ENCODE measurements around the gene EIF2AK2.

The EIF2AK2 gene

DNA sequence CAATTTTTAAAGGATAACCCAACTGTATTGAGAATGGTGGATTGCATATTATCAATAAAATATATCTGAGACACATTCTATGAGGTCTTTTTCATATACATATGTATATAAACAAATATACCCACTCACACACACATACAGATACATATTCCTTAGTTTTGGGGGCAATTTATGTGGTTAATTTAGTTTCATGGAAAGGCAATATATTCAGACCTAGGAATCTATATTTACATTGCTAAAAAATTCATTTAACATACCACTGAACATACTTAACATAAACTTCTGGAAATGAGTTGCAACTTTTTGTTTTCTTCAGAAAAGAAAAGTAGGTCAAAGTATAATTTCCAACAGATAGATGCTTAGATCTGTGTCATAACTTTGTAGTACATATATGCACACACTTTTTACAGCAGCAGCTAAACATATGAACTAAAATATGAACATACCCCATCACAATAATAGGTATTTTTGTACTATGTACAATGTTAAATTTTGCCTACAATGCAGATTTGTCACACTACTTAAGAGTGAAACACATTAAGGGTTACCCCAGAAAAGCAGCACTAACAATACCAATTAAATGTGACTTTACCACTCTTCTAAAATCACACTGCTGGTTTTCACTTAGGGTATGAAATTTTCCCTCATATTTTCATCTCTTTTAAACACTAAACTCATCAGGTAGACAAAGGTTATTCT, 95.6 kb downstream of the EIF2AK2 start:
- Histone ChIP-seq H3K27me3 (replicated peaks; ENCODE audit: insufficient read depth, low read length) (no peaks in the 10 kb centered on the region), H2AFZ (ENCODE audit: low read length) (no peak overlapping the region), H3K36me3 (replicated peaks; ENCODE audit: insufficient read depth, low read length) (peaks cover 17% of the 10 kb centered on the region; the same call in 1 of the 2 replicates), H3K4me2 (ENCODE audit: low read depth, low read length) (no peak overlapping the region), H3K9me2 (replicated peaks; ENCODE audit: insufficient read depth, low read length) (no peaks in the 10 kb centered on the region), H3K9ac (ENCODE audit: low read length) (no peak overlapping the region), H3K79me2 (ENCODE audit: low read length) (no peaks in the 10 kb centered on the region), H3K27ac (ENCODE audit: low read length) (no peak overlapping the region), H3K4me3 (ENCODE audit: low read length) (no peak overlapping the region), H3K4me1 (ENCODE audit: low read length) (no peaks in the 10 kb centered on the region), H3K9me3 (replicated peaks; ENCODE audit: insufficient read depth, low read length) (no peaks in the 10 kb centered on the region), H3F3A (ENCODE audit: insufficient read depth, low read length) (no peaks in the 10 kb centered on the region), H4K20me1 (ENCODE audit: insufficient read depth, low read length) (no peaks in the 10 kb centered on the region)
- no peak for DNase-seq
- TF ChIP-seq, protein P1, sequence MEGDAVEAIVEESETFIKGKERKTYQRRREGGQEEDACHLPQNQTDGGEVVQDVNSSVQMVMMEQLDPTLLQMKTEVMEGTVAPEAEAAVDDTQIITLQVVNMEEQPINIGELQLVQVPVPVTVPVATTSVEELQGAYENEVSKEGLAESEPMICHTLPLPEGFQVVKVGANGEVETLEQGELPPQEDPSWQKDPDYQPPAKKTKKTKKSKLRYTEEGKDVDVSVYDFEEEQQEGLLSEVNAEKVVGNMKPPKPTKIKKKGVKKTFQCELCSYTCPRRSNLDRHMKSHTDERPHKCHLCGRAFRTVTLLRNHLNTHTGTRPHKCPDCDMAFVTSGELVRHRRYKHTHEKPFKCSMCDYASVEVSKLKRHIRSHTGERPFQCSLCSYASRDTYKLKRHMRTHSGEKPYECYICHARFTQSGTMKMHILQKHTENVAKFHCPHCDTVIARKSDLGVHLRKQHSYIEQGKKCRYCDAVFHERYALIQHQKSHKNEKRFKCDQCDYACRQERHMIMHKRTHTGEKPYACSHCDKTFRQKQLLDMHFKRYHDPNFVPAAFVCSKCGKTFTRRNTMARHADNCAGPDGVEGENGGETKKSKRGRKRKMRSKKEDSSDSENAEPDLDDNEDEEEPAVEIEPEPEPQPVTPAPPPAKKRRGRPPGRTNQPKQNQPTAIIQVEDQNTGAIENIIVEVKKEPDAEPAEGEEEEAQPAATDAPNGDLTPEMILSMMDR (IDR thresholded peaks at IDR 0.05; ENCODE audit: low read length): no peak
- no peak for TF ChIP-seq EZH2phosphoT487 (IDR thresholded peaks at IDR 0.05; ENCODE audit: low read length)
- no peak for TF ChIP-seq EZH2 (optimal IDR thresholded peaks at IDR 0.05; ENCODE audit: low read depth, low read length)

DNA sequence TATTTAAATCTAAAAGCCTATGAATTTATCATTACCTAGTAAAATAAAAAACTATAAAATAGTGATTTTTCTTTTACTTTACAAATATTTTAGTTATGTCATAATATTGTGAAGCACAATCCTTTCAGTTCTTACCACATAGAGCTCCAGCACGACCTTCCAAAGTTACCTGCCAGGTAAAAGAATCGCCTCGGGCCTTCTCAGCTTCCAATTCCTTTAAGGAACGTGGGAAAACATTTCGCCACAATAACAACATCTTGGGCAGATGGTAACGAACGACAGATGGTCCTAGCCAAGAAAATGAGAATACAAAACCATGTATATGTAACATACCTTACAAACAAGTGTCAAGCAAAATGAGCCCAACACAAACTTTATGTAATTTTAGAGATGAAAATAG, 96.3 kb downstream of the EIF2AK2 start:
- Histone ChIP-seq H3K36me3 (replicated peaks; ENCODE audit: insufficient read depth, low read length) (peaks cover 17% of the 10 kb centered on the region; the same call in 1 of the 2 replicates), H3F3A (ENCODE audit: insufficient read depth, low read length) (no peaks in the 10 kb centered on the region), H4K20me1 (ENCODE audit: insufficient read depth, low read length) (no peaks in the 10 kb centered on the region), H2AFZ (ENCODE audit: low read length) (no peak overlapping the region), H3K9me2 (replicated peaks; ENCODE audit: insufficient read depth, low read length) (no peaks in the 10 kb centered on the region), H3K4me2 (ENCODE audit: low read depth, low read length) (no peak overlapping the region), H3K27ac (ENCODE audit: low read length) (no peak overlapping the region), H3K9me3 (replicated peaks; ENCODE audit: insufficient read depth, low read length) (no peaks in the 10 kb centered on the region), H3K79me2 (ENCODE audit: low read length) (no peaks in the 10 kb centered on the region), H3K4me1 (ENCODE audit: low read length) (no peaks in the 10 kb centered on the region), H3K4me3 (ENCODE audit: low read length) (no peak overlapping the region), H3K27me3 (replicated peaks; ENCODE audit: insufficient read depth, low read length) (no peaks in the 10 kb centered on the region), H3K9ac (ENCODE audit: low read length) (no peak overlapping the region)
- no peak for DNase-seq
- TF ChIP-seq, protein P1 (IDR thresholded peaks at IDR 0.05; ENCODE audit: low read length): no peak
- no peak for TF ChIP-seq EZH2 (optimal IDR thresholded peaks at IDR 0.05; ENCODE audit: low read depth, low read length)
- no peak for TF ChIP-seq EZH2phosphoT487 (IDR thresholded peaks at IDR 0.05; ENCODE audit: low read length)

DNA sequence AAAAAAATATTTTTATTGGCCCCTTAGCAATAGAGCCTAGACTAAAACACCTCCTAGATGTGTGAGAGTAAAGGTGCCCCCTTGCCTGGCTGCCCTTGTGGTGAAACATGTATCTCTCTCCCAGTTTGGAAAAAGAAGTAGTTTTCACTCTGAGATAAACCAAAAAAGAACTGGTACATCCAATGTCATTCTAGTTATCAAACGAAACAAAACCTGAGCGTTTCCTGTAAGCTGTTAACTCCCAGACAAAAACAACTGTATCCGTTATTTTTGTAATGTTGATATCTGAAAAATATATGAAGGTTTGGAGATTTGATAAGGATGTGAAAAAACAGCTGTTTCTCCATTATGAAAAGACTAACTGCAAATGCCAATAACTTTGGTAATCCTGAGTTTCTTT, 96.9 kb downstream of the EIF2AK2 start:
- peaks cover 16% of the 10 kb centered on the region; the same call in 1 of the 2 replicates for H3K36me3 ChIP-seq (replicated peaks; ENCODE audit: insufficient read depth, low read length)
- H3F3A ChIP-seq (ENCODE audit: insufficient read depth, low read length): no peaks in the 10 kb centered on the region
- H3K27me3 ChIP-seq (replicated peaks; ENCODE audit: insufficient read depth, low read length): no peaks in the 10 kb centered on the region
- H3K4me3 ChIP-seq (ENCODE audit: low read length): no peak overlapping the region
- H3K9me2 ChIP-seq (replicated peaks; ENCODE audit: insufficient read depth, low read length): no peaks in the 10 kb centered on the region
- H4K20me1 ChIP-seq (ENCODE audit: insufficient read depth, low read length): no peaks in the 10 kb centered on the region
- no peak overlapping the region for H3K9ac ChIP-seq (ENCODE audit: low read length)
- H3K27ac ChIP-seq (ENCODE audit: low read length): no peak overlapping the region
- H2AFZ ChIP-seq (ENCODE audit: low read length): no peak overlapping the region
- H3K79me2 ChIP-seq (ENCODE audit: low read length): no peaks in the 10 kb centered on the region
- DNase-seq: no peak
- no peaks in the 10 kb centered on the region for H3K4me1 ChIP-seq (ENCODE audit: low read length)
- H3K4me2 ChIP-seq (ENCODE audit: low read depth, low read length): no peak overlapping the region
- TF ChIP-seq, protein P1 (IDR thresholded peaks at IDR 0.05; ENCODE audit: low read length): no peak
- TF ChIP-seq EZH2phosphoT487 (IDR thresholded peaks at IDR 0.05; ENCODE audit: low read length) (no peak), EZH2 (optimal IDR thresholded peaks at IDR 0.05; ENCODE audit: low read depth, low read length) (no peak)
- H3K9me3 ChIP-seq (replicated peaks; ENCODE audit: insufficient read depth, low read length): no peaks in the 10 kb centered on the region

Data from MM.1S (cell line).